SK-N-SH (cell line): ENCODE measurements around the gene CREBZF. TPM values are rescaled to one million over a fixed set of nuclear protein-coding genes. Genes with fewer than 3 reads are reported as not detected.
"Not testable (repeated sequence)": the region's sequence is repeated elsewhere in the genome, so short reads cannot be mapped to it uniquely, and the experiment has no call there.

ENCODE experiments used
- CTCF ChIA-PET: fragments of 300-600, 350-600 bp; formaldehyde crosslinking; extraction: SDS; loops from one replicate; lab custom pipeline; 2021; lab: Yijun Ruan, JAX
- POLR2A ChIA-PET: fragments of 350-600 bp; sonication (Branson Sonifier 250); formaldehyde crosslinking; extraction: SDS; loops from one replicate; lab custom pipeline; 2020; ENCODE audit warnings: antibody characterized with exemption, inconsistent platforms; lab: Yijun Ruan, JAX
- DNase-seq: peaks from one replicate; pipeline ENCODE4 v3.0.0; 2012
- H2AFZ ChIP-seq: fragments of 200-600 bp; sonication (generic); 2 replicates; pipeline ENCODE4 v1.8.1; 2016; ENCODE audit warnings: antibody characterized with exemption, mild to moderate bottlenecking, low read depth
- H3F3A ChIP-seq: fragments of 200-600 bp; sonication (generic); replicated peaks from 2 replicates; pipeline ENCODE3; 2016; ENCODE audit warnings: antibody characterized with exemption, mild to moderate bottlenecking; ENCODE audit not compliant: insufficient read depth
- H3K27ac ChIP-seq, 2 experiments: fragments of 200-500 bp in 1 of 2; fragments of 200-600 bp in 1 of 2; sonication (Bioruptor generic) in 1 of 2; sonication (generic), shearing (Covaris generic) in 1 of 2; 2 replicates each; pipeline versions ENCODE4 v1.5.1 to v1.6.1; 2014 to 2016; ENCODE audit warnings: low read depth in 2 of 2, inconsistent platforms in 1 of 2, low read length in 1 of 2, mild to moderate bottlenecking in 1 of 2, mixed read lengths in 1 of 2
- H3K27me3 ChIP-seq: fragments of 200-600 bp; sonication (generic), shearing (Covaris generic); 2 replicates; pipeline ENCODE4 v1.6.1; 2016; ENCODE audit warnings: mixed run types; ENCODE audit not compliant: insufficient read depth
- H3K36me3 ChIP-seq, 2 experiments: fragments of 200-500 bp in 1 of 2; fragments of 200-600 bp in 1 of 2; sonication (Bioruptor generic) in 1 of 2; sonication (generic) in 1 of 2; replicated peaks in 1 of 2; 2 replicates each; pipeline versions ENCODE3 to v1.5.1; 2014 to 2016; ENCODE audit warnings: low read length in 1 of 2, mild to moderate bottlenecking in 1 of 2; ENCODE audit not compliant: insufficient read depth in 2 of 2, control insufficient read depth in 1 of 2
- H3K4me1 ChIP-seq, 2 experiments: fragments of 200-500 bp in 1 of 2; fragments of 200-600 bp in 1 of 2; sonication (Bioruptor generic) in 1 of 2; sonication (generic), shearing (Covaris generic) in 1 of 2; 2 replicates each; pipeline versions ENCODE4 v1.5.1 to v1.6.1; 2014 to 2016; ENCODE audit warnings: low read depth in 1 of 2, low read length in 1 of 2, mixed run types in 1 of 2; ENCODE audit not compliant: insufficient read depth in 2 of 2, control insufficient read depth in 1 of 2
- H3K4me2 ChIP-seq: fragments of 200-600 bp; sonication (generic), shearing (Covaris generic); 2 replicates; pipeline ENCODE4 v1.6.1; 2017; ENCODE audit warnings: mixed run types
- H3K4me3 ChIP-seq, 2 experiments: fragments of 200-500 bp in 1 of 2; fragments of 200-600 bp in 1 of 2; sonication (Bioruptor generic) in 1 of 2; sonication (generic), shearing (Covaris generic) in 1 of 2; 2 replicates each; pipeline versions ENCODE4 v1.5.1 to v1.8.1; 2014 to 2016; ENCODE audit warnings: low read depth in 2 of 2, inconsistent platforms in 1 of 2, low read length in 1 of 2, mild to moderate bottlenecking in 1 of 2, mixed read lengths in 1 of 2, moderate library complexity in 1 of 2
- H3K79me2 ChIP-seq: fragments of 200-600 bp; sonication (generic); 2 replicates; pipeline ENCODE4 v1.8.1; 2017; ENCODE audit warnings: mild to moderate bottlenecking; ENCODE audit not compliant: insufficient read depth
- H3K9ac ChIP-seq: fragments of 200-600 bp; sonication (generic); 2 replicates; pipeline ENCODE4 v1.6.1; 2017; ENCODE audit warnings: mixed run types
- H3K9me2 ChIP-seq: fragments of 200-600 bp; sonication (generic); 2 replicates; pipeline ENCODE4 v1.6.1; 2017; ENCODE audit warnings: mixed run types
- H3K9me3 ChIP-seq: fragments of 200-600 bp; sonication (generic); 2 replicates; pipeline ENCODE4 v1.6.1; 2017; ENCODE audit warnings: mixed run types, mild to moderate bottlenecking, moderate library complexity
- H4K20me1 ChIP-seq: fragments of 200-600 bp; sonication (generic); 2 replicates; pipeline ENCODE4 v1.6.1; 2017; ENCODE audit warnings: mild to moderate bottlenecking, mixed run types; ENCODE audit not compliant: insufficient read depth
- ELF1 ChIP-seq: IDR thresholded peaks from 2 replicates; pipeline ENCODE4 v1.4.0; 2012
- EP300 ChIP-seq, 2 experiments: IDR thresholded peaks; 2 replicates each; pipeline versions ENCODE4 v1.4.0 to v1.6.1; 2012; ENCODE audit warnings: borderline replicate concordance in 1 of 2, low read depth in 1 of 2, low read length in 1 of 2
- FOXM1 ChIP-seq: IDR thresholded peaks from 2 replicates; pipeline ENCODE4 v1.4.0; 2012; ENCODE audit warnings: low read depth, mild to moderate bottlenecking
- GABPA ChIP-seq: IDR thresholded peaks from 2 replicates; pipeline ENCODE4 v1.4.0; 2012; ENCODE audit warnings: low read depth, mild to moderate bottlenecking
- IRF3 ChIP-seq: fragments of 150-350 bp; IDR thresholded peaks from 2 replicates; pipeline ENCODE4 v1.6.1; 2016; ENCODE audit warnings: mild to moderate bottlenecking, low read depth, low read length
- MXI1 ChIP-seq: IDR thresholded peaks from 2 replicates; pipeline ENCODE4 v1.6.1; 2012; ENCODE audit warnings: mild to moderate bottlenecking, low read depth, low read length, improper control_type of control experiment
- NRF1 ChIP-seq: IDR thresholded peaks from 2 replicates; pipeline ENCODE4 v1.6.1; 2012; ENCODE audit warnings: low read depth, mild to moderate bottlenecking, low read length
- RAD21 ChIP-seq: IDR thresholded peaks from 2 replicates; pipeline ENCODE4 v1.6.1; 2012; ENCODE audit warnings: mild to moderate bottlenecking, low read length
- RXRA ChIP-seq: IDR thresholded peaks from 2 replicates; pipeline ENCODE4 v1.4.0; 2012; ENCODE audit warnings: low read depth, mild to moderate bottlenecking, borderline replicate concordance
- TCF12 ChIP-seq: IDR thresholded peaks from 2 replicates; pipeline ENCODE4 v1.4.0; 2012
- YY1 ChIP-seq: IDR thresholded peaks from 2 replicates; pipeline ENCODE4 v1.4.0; 2012; ENCODE audit warnings: low read depth, mild to moderate bottlenecking
- WGBS: methylation state at CpG from one replicate; pipeline ENCODE4 v1.1.6; 2017; ENCODE audit warnings: low lambda C conversion rate; 5-methylcytosine and 5-hydroxymethylcytosine counted together
- polyA plus RNA-seq, 3 experiments: library from polyadenylated mRNA; depleted of rRNA; stranded (reverse); fragments of >200 nt; gene quantifications; 2 replicates each; pipeline ENCODE4 v1.2.3, GENCODE V29; 2012
- TF ChIP-seq, protein P1 (sequence below): IDR thresholded peaks from 2 replicates; pipeline ENCODE4 v1.4.0; 2012; ENCODE audit warnings: low read depth, borderline replicate concordance

CREBZF gene
- polyA plus RNA-seq, 1 of the 3 experiments (the other 2 are of a cell fraction), result 50.5 TPM

DNA sequence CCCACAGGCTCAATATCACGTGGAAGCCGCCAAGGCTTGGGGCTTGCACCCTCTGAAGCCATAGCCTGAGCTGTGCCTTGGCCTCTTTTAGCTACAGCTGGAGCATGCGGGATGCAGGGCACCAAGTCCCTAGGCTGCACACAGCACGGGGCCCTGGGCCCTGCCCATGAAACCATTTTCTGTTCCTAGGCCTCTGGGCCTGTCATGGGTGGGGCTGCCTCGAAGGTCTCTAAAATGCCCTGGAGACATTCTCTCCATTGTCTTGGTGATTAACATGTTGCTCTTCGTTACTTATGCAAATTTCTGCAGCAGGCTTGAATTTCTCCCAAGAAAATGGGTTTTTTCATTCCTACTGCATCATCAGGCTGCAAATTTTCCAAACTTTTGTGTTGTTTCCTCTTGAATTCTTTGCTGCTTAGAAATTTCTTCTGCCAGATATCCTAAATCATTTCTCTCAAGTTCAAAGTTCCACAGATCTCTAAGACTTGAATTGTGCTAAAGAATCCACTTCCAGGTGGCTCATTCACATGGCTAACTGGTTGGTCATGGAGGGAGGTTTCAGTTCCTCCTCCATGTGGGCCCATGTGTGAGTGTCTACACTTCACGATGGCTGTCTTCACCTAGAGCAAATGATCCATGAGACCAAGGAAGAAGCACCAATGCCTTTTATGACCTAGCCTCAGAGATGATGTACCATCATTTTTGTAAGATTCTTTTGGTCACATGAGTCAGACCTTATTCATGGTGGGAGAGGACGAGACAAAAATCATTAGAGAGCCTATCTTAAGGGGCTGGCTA lies 7.4 kb upstream of the CREBZF start:
- POLR2A ChIA-PET, result no interaction called here
- H3K9me3 ChIP-seq, result no peaks in the 10 kb centered on the region
- 52% methylated on average over 4 of the region's 8 CpGs for WGBS

DNA sequence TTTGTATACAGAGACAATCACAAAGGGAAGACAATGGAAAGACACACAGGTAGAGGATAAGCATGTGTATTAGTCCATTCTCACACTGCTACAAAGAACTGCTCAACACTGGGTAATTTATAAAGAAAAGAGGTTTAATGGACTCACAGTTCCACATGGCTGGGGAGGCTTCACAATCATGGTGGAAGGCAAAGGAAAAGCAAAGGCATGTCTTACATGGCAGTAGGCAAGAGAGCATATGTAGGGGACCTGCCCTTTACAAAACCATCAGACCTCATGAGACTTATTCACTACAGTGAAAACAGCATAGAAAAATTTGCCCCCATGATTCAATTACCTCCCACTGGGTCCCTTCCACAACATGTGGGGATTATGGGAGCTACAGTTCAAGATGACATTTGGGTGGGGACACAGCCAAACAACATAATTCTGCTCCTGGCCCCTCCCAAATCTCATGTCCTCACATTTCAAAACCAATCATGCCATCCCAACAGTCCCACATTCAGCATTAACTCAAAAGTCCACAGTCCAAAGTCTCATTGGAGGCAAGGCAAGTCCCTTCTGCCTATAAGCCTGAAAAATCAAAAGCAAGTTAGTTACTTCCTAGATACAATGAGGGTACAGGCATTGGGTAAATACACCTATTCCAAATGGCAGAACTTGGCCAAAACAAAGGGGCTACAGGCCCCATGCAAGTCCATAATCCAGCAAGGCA lies 6.2 kb upstream of the CREBZF start:
- H3K9ac ChIP-seq, H2AFZ ChIP-seq, H3K79me2 ChIP-seq, H3F3A ChIP-seq, H3K36me3 ChIP-seq, H3K27ac ChIP-seq, H3K4me1 ChIP-seq, H3K9me2 ChIP-seq, H3K9me3 ChIP-seq, POLR2A ChIA-PET, H4K20me1 ChIP-seq, H3K4me2 ChIP-seq, DNase-seq, H3K4me3 ChIP-seq, H3K27me3 ChIP-seq: not testable (repeated sequence)
- CTCF ChIA-PET, result interaction anchor here (1.2 kb wide), 1 partner anchor 22 kb away, joined by 3 read pairs; no protein-coding TSS in a partner anchor

More for the DNA sequence above, 7.4 kb upstream of the CREBZF start:
- H3K27ac ChIP-seq, result no peak overlapping the region
- H3F3A ChIP-seq, result no peaks in the 10 kb centered on the region
- no peak for DNase-seq
- no peaks in the 10 kb centered on the region for H3K36me3 ChIP-seq
- H3K9ac ChIP-seq, result no peak overlapping the region
- no peak overlapping the region for H3K4me3 ChIP-seq
- TF ChIP-seq RXRA (no peak), RAD21 (no peak), GABPA (no peak), IRF3 (no peak), YY1 (no peak), ELF1 (no peak), NRF1 (no peak), TCF12 (no peak), FOXM1 (no peak), EP300 (IDR thresholded peaks at IDR 0.05; ENCODE audit: borderline replicate concordance in 1 of 2, low read depth in 1 of 2, low read length in 1 of 2) (no peak), MXI1 (no peak)
- TF ChIP-seq, protein P1, sequence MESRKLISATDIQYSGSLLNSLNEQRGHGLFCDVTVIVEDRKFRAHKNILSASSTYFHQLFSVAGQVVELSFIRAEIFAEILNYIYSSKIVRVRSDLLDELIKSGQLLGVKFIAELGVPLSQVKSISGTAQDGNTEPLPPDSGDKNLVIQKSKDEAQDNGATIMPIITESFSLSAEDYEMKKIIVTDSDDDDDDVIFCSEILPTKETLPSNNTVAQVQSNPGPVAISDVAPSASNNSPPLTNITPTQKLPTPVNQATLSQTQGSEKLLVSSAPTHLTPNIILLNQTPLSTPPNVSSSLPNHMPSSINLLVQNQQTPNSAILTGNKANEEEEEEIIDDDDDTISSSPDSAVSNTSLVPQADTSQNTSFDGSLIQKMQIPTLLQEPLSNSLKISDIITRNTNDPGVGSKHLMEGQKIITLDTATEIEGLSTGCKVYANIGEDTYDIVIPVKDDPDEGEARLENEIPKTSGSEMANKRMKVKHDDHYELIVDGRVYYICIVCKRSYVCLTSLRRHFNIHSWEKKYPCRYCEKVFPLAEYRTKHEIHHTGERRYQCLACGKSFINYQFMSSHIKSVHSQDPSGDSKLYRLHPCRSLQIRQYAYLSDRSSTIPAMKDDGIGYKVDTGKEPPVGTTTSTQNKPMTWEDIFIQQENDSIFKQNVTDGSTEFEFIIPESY, result no peak
- TF ChIP-seq, all 33 proteins: peak for 0
- Histone ChIP-seq H3K27me3 (no peaks in the 10 kb centered on the region), H3K79me2 (no peaks in the 10 kb centered on the region), H4K20me1 (no peaks in the 10 kb centered on the region), H3K4me2 (no peak overlapping the region), H3K9me2 (0 out of 2 replicates have a peak, but pooled peaks cover 3% of the 10 kb centered on the region), H3K4me1 (no peaks in the 10 kb centered on the region), H2AFZ (no peak overlapping the region)
- CTCF ChIA-PET, result no interaction called here
